ENCODE results near the gene CDH23. TPM values are rescaled to one million over a fixed set of nuclear protein-coding genes. Genes with fewer than 3 reads are reported as not detected.

CDH23 gene
- total and polyA plus RNA-seq, 2 donors (not counting 1 experiment from before 2014, with no cell fraction given): 0.01 to 0.17 TPM

- no peak for DNase-seq (ENCODE audit: low read depth in 2 of 2)
- H2AFZ ChIP-seq (ENCODE audit: low read length): no peak overlapping the region
- no peaks in the 10 kb centered on the region for H3K79me2 ChIP-seq (ENCODE audit: control insufficient read depth, insufficient read depth, low read length)
- H4K20me1 ChIP-seq (ENCODE audit: control insufficient read depth, extremely low read depth, insufficient read depth, low read length): no peaks in the 10 kb centered on the region
- H3K27me3 ChIP-seq (ENCODE audit: control insufficient read depth, insufficient read depth, low read length): peaks cover 12% of the 10 kb centered on the region
- H3K27ac ChIP-seq (ENCODE audit: insufficient read depth, low read length): no peak overlapping the region
- H3K36me3 ChIP-seq (ENCODE audit: control insufficient read depth, insufficient read depth, low read length): no peaks in the 10 kb centered on the region
- H3K9ac ChIP-seq (ENCODE audit: insufficient read depth, low read length): no peak overlapping the region
- H3K9me3 ChIP-seq (ENCODE audit: control insufficient read depth, insufficient read depth, low read depth, low read length): no peaks in the 10 kb centered on the region
- H3K4me3 ChIP-seq (replicated peaks in 1 of 4; ENCODE audit: control extremely low read depth in 1 of 4, insufficient read depth in 1 of 4, low read depth in 3 of 4, low read length in 4 of 4): no peak overlapping the region
- no peak overlapping the region for H3K4me2 ChIP-seq (ENCODE audit: extremely low read depth, insufficient read depth, low read length)
- TF ChIP-seq EZH2 (IDR thresholded peaks at IDR 0.05; ENCODE audit: low read length, missing control alignments) (no peak), CTCF (conservative IDR thresholded peaks at IDR 0.05 in 1 of 2, IDR thresholded peaks at IDR 0.05 in 1 of 2; ENCODE audit: low read depth in 1 of 2, low read length in 2 of 2) (no peak)
- H3K4me1 ChIP-seq (ENCODE audit: control insufficient read depth, extremely low read depth, insufficient read depth, low read length): no peaks in the 10 kb centered on the region
These were observed 304.9 kb downstream of the CDH23 start for GRCh38 chr10:71701496-71702132.

- H3K9ac ChIP-seq (ENCODE audit: insufficient read depth, low read length): no peak overlapping the region
- H4K20me1 ChIP-seq (ENCODE audit: control insufficient read depth, extremely low read depth, insufficient read depth, low read length): no peaks in the 10 kb centered on the region
- H3K36me3 ChIP-seq (ENCODE audit: control insufficient read depth, insufficient read depth, low read length): no peaks in the 10 kb centered on the region
- H3K27me3 ChIP-seq (ENCODE audit: control insufficient read depth, insufficient read depth, low read length): peaks cover 12% of the 10 kb centered on the region
- H2AFZ ChIP-seq (ENCODE audit: low read length): no peak overlapping the region
- H3K4me2 ChIP-seq (ENCODE audit: extremely low read depth, insufficient read depth, low read length): no peak overlapping the region
- H3K4me3 ChIP-seq (replicated peaks in 1 of 4; ENCODE audit: control extremely low read depth in 1 of 4, insufficient read depth in 1 of 4, low read depth in 3 of 4, low read length in 4 of 4): no peak overlapping the region
- no peaks in the 10 kb centered on the region for H3K4me1 ChIP-seq (ENCODE audit: control insufficient read depth, extremely low read depth, insufficient read depth, low read length)
- no peaks in the 10 kb centered on the region for H3K79me2 ChIP-seq (ENCODE audit: control insufficient read depth, insufficient read depth, low read length)
- TF ChIP-seq CTCF (conservative IDR thresholded peaks at IDR 0.05 in 1 of 2, IDR thresholded peaks at IDR 0.05 in 1 of 2; ENCODE audit: low read depth in 1 of 2, low read length in 2 of 2) (no peak), EZH2 (IDR thresholded peaks at IDR 0.05; ENCODE audit: low read length, missing control alignments) (no peak)
- DNase-seq (ENCODE audit: low read depth in 2 of 2): no peak
- no peaks in the 10 kb centered on the region for H3K9me3 ChIP-seq (ENCODE audit: control insufficient read depth, insufficient read depth, low read depth, low read length)
- H3K27ac ChIP-seq (ENCODE audit: insufficient read depth, low read length): no peak overlapping the region
These were observed 306.9 kb downstream of the CDH23 start for GRCh38 chr10:71703577-71703976.

GRCh38 chr10:71704816-71705215 is 308.1 kb downstream of the CDH23 start:
- no peaks in the 10 kb centered on the region for H3K9me3 ChIP-seq (ENCODE audit: control insufficient read depth, insufficient read depth, low read depth, low read length)
- no peak overlapping the region for H3K4me3 ChIP-seq (replicated peaks in 1 of 4; ENCODE audit: control extremely low read depth in 1 of 4, insufficient read depth in 1 of 4, low read depth in 3 of 4, low read length in 4 of 4)
- no peaks in the 10 kb centered on the region for H3K4me1 ChIP-seq (ENCODE audit: control insufficient read depth, extremely low read depth, insufficient read depth, low read length)
- H2AFZ ChIP-seq (ENCODE audit: low read length): no peak overlapping the region
- H3K27me3 ChIP-seq (ENCODE audit: control insufficient read depth, insufficient read depth, low read length): peaks cover 12% of the 10 kb centered on the region
- no peak overlapping the region for H3K4me2 ChIP-seq (ENCODE audit: extremely low read depth, insufficient read depth, low read length)
- no peaks in the 10 kb centered on the region for H3K79me2 ChIP-seq (ENCODE audit: control insufficient read depth, insufficient read depth, low read length)
- no peaks in the 10 kb centered on the region for H3K36me3 ChIP-seq (ENCODE audit: control insufficient read depth, insufficient read depth, low read length)
- TF ChIP-seq EZH2 (IDR thresholded peaks at IDR 0.05; ENCODE audit: low read length, missing control alignments): no peak
- TF ChIP-seq CTCF (conservative IDR thresholded peaks at IDR 0.05 in 1 of 2, IDR thresholded peaks at IDR 0.05 in 1 of 2; ENCODE audit: low read depth in 1 of 2, low read length in 2 of 2): no peak
- no peak for DNase-seq (ENCODE audit: low read depth in 2 of 2)
- H3K27ac ChIP-seq (ENCODE audit: insufficient read depth, low read length): no peak overlapping the region
- H3K9ac ChIP-seq (ENCODE audit: insufficient read depth, low read length): no peak overlapping the region
- no peaks in the 10 kb centered on the region for H4K20me1 ChIP-seq (ENCODE audit: control insufficient read depth, extremely low read depth, insufficient read depth, low read length)

Data from fibroblast of lung (primary cell).